Activated naive CD4-positive, alpha-beta T cell treated with anti-CD3 and anti-CD28 coated beads, Interleukin-2, amount 50 U/mL, for 16 hours (primary cell): ENCODE data around the gene FAM118A.
"Not testable (repeated sequence)": the region's sequence is repeated elsewhere in the genome, so short reads cannot be mapped to it uniquely, and the experiment has no call there.

Experiments used
- DNase-seq: peaks from one replicate; pipeline ENCODE4 v3.0.0-alpha.2; 2020

FAM118A gene

DNA sequence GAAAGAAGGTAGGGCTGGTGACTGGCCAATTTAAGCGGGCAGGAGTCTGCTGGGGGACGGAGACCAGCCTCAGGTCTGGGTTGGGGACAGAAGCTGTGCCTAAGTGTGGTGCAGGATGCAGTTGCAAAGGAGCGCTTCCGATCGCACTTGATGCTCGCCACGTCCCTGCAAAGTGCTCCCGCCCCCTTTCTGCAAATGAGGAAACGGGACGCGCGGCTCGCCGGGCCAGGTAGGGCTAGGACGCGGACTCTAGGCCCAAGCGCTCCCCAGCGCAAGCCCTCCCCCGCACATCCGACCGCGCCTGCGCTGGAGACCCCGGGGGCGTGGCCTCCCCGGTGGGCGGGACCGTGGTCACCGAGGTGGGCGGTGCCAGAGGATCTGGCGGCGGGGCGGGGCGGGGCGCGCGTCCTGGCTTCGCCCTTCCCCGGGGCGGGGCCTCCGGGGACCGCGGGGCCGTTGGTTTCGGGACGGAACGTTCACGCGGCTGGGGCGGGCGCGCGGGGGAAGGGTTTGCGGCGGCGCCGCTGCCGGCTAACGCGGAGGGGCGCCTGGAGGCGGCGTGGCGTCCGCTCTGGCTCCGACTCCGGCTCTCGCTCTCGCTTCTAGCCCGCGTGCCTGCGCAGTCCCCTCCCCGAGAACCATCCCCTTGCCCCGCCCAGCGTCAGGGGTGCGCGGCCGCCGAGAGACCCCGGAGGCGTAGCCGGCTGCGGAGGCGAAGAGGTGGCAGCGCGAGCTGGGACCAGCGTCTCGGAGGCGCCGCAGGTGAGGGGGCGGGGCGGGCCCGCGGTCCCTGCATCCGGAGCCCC is at the start of gene FAM118A:
FAM118A (plus strand) TSS at position 513 of the 806 bp plus-strand sequence. CDS start 12,446 bp downstream, outside the sequence.
- DNase-seq = peak; percentile 94

DNA sequence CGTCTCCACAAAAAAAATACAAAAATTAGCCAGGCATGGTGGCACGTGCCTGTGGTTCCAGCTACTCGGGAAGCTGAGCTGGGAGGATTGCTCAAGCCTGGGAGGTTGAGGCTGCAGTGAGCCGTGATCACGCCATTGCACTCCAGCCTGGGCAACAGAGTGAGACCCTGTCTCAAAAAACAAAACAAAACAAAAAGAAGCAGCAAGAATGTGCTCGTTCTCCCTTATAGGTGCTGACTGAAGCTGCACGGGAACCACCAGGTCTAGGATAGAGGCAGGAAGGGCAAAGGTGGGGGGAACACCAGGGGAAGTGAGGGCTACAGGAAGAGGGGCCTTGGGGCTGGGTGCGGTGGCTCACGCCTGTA is 49.4 kb upstream of the FAM118A start:
- not testable (repeated sequence) for DNase-seq

DNA sequence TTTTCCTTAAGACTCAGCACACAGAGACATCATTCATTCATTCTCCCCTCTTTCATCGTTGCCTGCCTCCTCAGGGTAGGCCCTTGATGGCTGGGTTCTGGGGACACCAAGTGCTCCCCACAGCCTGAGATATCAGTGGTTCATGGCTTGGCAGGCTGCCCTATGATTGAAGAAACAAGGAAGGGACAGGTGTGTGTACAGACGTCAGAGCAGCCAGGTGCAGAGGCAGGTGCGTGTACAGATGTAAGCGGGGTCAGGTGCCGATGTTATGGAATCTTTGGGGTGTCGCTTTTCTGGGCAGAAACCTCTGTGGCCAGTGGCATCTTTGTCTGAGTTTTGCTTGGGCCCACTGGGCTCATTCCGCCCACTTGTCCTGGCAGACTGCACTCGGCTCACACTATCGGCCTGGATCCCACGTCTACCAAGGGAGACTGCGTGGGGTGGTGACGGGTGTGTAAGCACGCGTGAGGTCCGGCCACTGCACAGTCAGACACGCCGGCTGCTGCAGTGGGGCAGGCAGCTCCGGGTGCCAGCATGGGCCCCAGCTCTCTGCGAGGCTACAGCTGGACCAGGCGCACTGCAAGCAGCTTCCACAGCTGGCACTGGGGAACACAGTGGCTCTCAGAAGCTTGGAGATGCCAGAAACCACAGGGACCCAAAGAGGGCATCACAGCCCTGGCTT is 48.2 kb upstream of the FAM118A start:
- DNase-seq = no peak

DNA sequence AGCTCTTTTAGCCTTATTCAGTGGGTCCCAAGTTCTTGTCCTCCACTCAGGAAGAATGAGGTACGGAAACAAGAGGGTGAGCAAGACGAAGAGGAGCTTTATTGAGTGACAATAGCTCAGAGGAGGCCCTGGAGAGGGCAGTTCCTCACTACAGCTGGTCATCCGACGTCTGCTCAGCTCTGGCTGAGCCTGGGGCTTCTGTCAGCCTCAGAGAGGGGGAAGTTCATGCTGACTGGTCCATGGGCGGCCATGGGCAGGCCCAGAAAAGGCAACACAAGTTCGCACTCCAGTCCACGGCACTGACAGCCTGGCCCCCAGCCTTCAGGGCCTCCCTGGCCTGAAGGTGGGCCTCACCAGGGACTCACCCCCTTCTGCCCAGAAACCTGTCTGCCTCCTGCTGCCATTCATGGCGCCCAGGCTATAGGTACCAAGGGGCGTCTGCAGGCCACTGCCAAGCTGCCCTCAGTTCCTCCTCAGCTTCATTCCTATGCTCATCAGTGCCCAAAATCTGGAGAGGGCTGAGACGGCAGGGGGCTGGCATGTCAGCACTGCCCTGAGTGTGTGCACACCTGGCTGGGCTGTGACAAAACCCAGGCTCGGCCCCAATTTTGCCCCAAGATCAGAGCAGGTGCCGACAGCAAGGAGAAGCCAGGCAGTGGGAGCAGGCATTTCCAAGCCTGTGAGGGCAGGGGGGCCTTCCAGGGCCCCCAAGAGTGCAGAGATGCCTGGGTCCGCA is 47.4 kb upstream of the FAM118A start:
- DNase-seq = no peak

DNA sequence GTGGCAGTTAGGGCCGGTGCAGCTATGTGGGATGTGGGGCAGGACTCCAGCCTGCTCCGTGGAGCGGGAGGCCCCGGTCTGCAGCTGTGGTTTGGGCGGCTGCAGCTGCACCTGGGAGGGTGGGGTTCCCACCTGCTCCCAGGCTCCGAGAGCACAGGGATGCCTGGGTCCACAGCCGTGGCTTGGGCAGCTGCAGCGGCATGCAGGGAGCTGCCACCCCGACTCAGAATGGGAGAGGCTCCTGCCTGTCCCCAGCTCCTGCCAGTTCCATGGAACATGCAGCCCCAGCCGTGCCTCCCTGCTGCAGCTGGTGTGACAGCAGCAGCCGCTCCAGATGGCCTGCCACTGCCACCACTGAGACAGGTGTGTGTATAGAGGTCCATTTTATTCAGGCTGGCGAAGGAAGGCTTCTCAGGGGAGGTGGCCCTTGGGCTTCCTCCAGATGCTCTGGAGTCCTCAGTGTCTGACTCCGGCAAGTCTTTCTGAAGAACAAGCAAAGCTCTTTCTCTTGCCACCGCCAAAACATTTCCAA is 46.7 kb upstream of the FAM118A start:
- no peak for DNase-seq

DNA sequence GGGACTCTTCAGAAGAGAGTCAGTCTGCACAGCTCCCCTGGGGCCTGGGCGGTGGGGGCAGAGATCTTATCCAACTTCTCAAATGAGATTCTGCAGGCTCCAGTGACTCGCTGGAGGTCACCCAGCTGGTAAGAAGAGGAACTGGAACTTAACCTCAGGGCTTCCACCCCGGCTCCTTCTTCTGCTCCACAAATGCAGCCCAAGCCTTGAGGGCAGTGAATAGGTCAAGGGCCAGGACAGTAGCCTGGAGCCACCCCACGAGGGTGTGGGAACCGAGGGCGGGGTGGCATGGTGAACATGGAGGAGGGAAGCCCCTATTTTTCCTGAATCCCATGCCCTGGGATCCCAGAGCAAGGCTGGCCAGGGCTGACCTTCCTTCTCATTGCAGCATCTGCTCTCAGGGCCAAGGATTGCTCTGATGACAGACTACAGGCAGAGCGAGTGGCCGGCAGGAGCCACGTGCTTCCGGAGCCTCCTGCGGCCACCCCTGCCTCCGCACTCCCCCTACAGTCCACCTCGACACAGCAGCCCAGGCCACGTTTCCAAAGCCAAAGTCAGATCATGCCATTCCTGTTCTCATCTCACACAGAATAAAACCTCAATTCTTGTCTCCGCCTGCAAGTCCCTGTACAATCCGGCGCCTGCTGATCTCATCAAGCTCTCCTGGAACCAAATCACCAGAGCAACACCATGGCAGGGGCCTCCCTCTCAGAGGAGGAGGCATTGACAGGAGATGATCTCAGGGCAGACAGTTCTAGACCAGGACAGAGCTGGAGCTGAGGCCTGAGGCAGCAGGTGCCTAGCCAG is 46.1 kb upstream of the FAM118A start:
- no peak for DNase-seq

DNA sequence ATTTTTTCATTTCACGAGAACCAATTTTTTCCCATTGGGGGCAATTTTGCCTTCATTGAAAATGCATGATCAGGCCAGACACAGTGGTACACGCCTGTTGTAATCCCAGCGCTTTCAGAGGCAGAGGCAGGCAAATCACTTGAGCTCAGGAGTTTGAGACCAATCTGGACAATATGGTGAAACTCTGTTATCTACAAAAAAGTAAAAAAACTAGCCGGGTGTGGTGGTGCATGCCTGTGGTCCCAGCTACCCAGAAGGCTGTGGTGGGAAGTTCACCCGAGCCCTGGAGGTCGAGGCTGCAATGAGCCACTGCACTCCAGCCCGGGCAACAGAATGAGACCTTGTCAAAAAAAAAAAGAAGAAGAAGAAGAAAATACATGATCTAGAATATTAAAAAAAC is 44.2 kb upstream of the FAM118A start:
- DNase-seq = no peak

DNA sequence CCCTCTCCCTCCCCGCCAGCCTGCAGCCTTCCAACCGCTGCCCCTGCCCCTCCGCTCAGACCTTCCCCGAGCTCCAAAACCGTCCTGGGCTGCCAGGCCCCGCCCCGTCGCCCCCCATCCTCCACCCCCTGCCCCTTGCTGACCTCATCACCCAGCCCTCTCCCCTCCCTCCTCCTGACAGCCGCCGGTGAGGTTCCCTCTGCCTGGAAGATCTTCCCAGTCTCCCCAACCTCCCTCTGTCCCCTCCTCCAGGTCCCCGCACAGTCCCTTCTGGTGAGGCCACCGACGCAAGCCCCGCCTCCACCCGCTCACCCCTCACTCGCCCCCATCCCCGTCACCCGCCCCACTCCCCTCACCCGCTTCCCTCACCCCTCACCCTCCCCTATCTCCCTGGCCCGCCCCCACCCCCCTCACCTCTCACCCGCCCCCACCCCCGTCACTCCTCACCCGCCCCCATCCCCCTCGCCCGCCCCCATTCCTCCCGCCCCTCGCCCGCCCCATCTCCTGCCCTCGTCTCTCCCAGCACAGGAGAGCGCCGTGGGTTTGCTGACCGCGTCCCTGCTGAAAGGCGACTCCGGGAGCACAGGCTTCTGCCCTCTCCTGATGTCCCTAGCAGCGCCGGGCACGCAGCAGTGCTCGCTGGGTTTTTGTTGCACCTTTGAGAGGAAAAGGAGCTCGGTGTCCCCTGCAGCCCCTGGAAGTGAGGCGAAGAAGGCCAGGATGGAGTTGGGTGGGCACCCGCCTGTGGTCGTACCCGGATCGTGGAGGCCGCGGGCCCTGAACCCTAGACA is 41.4 kb upstream of the FAM118A start:
- DNase-seq = no peak

DNA sequence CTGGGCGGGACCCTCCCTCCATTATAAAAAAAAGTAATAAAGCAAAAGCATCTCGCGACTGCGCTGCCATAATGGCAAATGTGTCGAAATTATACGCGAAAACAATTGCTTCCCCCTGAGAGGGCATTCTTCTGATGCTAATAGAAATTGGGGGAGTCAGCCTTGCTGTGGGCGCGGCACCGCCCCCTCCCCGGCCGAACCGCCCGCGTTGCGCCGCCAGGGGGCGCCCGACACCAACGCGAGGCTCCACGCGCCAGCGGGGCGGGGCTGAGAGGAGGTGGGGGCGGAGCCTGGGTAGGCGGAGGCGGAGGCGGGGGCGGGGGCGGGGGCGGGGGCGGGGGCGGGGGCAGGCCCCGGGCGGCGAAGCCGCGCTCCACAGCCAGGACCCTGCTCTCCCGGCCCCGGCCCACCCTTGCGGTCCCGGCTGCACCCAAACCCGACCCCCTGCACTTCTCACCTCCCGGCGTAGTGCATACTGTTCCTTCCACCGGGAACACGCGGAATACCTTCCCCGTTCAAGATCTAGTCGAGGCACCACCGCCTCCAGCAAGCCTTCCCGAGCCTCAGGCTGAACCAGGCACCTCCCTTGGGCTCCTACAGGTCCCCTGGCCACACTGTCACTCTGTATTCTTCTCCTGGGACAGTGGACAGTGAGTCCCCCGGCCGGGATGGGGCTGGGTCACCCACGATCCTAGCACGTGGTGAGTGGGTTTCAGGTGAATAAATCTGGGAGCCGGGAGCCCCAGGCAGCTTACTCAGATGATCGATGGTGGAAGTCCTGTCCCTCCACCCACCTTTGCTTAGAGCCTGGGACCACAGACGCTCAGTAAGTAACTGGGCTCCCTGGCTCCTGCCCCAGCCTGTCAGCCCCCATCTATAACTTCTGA is 40.5 kb upstream of the FAM118A start:
- peak; percentile 84 for DNase-seq

DNA sequence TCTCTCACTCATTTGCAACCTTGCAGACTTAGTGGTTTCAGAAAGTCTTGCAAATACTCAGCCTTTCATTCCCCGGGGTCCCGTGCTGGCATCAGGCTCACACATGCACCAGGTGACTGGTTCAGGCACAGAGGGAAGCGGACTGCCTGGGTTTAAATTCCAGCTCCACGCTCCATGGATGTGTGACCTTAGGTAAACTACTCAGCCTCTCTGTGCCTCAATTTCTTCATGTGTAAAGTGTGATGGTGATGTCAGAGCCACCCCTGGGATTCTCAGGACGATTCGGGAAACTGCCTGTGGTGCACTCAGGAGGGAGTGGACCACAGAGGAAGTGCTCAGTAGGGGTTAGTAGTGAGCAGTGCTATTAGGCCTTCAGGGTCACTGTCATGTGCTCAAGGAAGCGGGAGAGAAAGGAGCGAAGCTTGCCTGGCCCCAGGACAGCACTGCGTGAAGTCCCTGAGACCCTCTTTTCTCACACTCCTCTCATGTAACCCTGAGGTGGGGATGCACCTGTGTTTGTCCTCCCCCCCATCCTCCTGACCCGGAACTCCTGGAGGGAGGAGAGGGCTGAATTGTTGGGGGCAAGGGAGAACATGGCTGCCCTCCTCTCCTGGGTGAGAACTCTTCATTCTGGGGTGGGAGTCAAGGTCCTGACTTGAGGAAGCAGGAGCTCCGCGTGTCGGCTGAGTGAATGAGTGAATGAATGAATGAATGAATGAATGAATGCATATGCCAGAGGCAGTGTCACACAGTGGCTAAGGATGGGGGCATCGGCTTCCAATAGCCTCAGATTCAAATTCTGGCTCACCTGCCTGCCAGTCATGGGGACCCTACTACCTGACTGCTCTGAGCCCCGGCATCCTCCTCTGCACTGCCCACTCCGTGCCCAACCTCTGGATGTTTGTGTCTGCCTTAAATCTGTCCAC is 39.4 kb upstream of the FAM118A start:
- DNase-seq = no peak

DNA sequence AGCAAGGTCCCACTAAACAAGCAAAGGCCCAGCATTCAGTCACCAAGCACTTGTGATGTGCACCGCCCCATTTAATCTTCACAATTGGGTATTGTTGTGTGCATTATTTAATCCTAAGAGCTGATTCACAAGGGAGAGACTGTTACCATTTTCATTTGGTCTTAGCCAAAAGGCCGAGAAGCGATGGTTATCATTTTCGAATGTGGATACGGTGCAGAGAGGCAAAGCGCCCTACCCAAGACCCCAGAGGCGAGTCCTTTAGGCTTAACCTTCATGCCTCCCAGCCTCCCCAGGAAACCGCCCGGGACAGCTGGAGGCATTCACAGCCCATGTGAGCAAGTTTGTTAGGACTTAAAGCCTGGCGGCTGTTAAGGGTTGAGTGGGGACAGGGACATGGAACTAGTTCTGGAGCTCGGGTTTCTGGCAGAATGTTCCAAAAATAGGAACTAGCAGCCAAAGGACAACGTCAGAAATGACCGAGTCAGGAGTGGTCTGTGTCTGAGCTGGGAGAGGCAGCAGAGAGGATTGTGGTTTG is 38.0 kb upstream of the FAM118A start:
- no peak for DNase-seq

DNA sequence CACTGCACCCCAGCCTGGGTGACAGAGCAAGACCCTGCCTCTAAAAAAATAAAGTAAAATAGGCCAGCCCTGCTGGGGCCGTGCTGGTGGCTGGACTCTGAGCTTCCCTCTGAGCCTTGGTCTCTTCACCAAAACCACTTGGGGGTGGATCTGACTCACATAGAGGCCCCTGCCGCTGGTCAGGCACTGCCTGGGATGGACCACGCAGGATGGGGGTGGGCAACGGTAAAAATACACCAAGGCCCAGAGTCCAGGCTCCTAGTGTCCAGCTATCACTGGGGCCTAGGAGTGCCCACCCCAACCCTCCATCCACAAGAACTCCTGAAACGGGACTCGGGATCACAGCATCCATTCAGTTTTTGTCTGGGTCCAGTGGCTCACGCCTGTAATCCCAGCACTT is 37.2 kb upstream of the FAM118A start:
- no peak for DNase-seq

DNA sequence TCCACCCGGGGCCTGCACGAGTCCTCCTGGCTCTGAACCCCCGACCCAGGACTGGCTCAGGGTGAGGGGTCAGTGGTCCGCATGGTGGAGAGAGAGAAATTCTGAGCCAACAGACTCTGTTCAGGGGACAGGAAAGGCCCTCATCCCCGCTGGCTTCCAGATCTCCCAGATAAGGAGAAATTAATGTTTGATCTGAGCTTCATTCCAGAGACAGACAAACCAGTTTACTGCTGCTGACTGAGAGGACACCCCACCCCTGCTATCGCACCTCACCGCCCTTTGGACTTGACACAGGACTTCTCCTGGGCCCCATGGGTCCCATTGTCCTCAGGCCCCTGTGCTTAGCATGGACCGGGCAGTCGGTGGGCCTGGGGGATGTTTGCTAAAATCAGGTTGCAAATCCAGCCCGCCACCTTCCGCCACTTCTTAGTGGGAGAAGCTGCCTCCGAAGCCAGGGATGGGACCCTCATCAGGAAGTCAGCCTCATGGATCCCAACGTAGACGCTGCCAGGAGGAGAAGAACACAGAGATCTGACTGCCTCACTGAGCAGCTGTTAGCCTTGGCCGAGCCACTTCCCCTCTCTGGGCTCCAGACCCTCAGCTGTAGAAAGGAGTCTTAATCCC is 36.2 kb upstream of the FAM118A start:
- no peak for DNase-seq

DNA sequence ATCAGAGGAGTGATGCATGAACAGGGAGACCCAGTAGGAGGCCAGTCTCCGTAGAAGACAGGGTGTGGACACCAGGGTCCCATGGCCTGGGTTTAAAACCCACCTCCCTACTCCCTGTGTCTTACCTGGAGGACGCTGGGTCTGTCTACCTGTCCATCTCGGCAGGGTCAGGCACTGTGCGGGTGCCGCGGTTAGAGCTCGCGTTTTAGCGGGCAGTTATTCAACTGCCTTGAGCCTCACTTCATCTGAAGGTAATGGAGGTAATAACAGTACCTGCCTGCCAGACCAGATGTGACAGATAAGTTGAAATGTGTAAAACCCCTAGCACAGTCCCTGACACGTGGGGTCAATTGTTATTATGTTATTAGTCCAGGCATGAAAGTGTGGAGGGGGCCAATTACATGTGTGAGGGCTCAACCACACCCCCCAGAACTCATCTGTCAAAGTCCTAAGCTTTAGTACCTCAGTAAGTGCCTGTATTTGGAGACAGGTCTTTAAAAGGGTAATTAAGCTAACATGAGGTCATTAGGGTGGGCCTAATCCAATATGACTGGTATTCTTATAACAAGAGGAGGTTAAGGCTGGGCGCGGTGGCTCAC is 33.1 kb upstream of the FAM118A start:
- no peak for DNase-seq

DNA sequence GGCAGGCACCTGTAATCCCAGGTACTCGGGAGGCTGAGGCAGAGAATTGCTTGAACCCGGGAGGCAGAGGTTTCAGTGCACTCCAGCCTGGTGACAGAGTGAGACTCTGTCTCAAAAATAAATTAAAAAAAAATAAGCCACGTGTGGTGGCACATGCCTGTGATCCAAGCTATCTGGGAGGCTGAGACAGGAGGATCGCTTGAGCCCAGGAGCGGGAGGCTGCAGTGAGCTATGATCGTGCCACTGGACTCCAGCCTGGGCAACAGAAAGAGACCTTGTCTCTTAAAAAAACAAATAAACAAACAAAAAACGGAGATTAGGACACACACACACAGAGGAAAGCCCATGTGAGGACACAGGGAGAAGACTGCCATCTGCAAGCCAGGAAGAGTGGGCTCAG is 32.0 kb upstream of the FAM118A start:
- not testable (repeated sequence) for DNase-seq

DNA sequence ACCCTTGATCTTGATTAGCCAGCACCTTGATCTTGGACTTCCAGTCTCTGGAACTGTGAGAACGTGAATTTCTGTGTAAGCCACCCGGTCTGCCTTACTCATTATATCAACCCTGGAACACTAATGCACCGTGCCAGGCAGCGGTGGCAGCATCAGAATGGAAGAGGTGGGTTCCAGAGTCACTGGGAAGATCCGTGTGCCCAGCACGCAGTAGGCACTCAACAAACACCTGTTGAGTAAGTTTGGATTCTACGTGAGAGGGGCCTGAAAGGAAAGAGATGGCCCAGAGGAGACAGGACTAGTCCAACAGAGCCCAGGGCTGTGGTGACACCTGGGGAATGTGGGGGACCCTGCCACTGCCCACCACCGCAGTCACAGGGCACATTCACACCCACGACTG is 31.6 kb upstream of the FAM118A start:
- DNase-seq = no peak

DNA sequence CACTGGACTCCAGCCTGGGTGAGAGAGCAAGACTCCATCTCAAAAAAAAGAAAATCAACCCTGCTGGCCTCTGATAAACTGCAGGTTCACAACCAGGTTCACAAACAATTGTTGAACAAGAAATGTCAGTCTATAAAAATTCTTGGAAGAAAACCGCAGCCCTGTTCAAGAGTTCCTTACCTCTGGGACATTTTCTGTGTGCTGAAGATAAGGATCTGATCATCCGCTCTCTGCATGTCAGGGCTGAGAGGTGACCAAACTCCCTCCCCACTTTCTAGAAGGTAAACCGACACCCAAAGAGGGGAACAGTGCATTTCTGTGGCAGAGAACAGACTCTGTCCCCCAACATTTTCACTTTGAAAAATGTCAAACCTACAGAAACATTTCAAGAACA is 29.1 kb upstream of the FAM118A start:
- no peak for DNase-seq

DNA sequence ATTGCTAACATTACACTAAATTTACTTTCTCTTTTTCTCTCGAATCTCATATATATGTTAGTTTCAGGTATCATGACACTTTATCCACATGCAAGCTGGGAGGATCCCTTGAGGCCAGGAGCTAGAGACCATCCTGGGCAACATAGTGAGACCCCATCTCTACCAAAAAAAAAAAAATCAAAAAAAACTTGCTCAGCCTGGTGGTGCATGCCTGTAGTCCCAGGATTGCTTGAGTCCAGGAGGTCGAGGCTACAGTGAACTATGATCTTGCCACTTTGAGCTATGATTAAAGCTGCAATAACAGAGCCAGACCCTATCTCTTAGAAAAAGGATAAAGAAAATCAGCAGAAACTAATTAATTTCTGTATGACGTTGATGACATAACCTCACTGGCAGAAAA is 28.7 kb upstream of the FAM118A start:
- no peak for DNase-seq
